Measurements from ENCODE around the gene YEATS2.

Gene YEATS2

DNA sequence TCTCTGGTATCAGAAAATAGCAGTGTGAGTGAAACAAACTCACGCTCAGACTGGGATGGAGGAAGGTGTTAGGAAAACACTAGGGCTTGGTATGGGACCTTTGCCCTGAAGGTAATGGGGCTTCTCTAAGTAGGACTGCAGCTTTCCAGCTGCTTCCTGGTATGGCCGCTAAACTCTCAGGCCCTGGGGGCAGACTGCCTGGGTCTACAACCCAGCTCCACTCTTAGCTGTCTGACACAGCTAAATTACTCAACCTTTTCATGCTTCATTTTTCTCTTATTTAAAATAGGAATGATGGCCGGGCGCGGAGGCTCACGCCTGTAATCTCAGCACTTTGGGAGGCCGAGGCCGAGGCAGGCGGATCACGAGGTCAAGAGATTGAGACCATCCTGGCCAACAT lies 5.2 kb upstream of the YEATS2 start:
- TF ChIP-seq, protein P1, sequence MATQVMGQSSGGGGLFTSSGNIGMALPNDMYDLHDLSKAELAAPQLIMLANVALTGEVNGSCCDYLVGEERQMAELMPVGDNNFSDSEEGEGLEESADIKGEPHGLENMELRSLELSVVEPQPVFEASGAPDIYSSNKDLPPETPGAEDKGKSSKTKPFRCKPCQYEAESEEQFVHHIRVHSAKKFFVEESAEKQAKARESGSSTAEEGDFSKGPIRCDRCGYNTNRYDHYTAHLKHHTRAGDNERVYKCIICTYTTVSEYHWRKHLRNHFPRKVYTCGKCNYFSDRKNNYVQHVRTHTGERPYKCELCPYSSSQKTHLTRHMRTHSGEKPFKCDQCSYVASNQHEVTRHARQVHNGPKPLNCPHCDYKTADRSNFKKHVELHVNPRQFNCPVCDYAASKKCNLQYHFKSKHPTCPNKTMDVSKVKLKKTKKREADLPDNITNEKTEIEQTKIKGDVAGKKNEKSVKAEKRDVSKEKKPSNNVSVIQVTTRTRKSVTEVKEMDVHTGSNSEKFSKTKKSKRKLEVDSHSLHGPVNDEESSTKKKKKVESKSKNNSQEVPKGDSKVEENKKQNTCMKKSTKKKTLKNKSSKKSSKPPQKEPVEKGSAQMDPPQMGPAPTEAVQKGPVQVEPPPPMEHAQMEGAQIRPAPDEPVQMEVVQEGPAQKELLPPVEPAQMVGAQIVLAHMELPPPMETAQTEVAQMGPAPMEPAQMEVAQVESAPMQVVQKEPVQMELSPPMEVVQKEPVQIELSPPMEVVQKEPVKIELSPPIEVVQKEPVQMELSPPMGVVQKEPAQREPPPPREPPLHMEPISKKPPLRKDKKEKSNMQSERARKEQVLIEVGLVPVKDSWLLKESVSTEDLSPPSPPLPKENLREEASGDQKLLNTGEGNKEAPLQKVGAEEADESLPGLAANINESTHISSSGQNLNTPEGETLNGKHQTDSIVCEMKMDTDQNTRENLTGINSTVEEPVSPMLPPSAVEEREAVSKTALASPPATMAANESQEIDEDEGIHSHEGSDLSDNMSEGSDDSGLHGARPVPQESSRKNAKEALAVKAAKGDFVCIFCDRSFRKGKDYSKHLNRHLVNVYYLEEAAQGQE (IDR thresholded peaks at IDR 0.05; ENCODE audit: insufficient read depth in 1 of 2, low read depth in 2 of 2, low read length in 2 of 2), result no peak
- TF ChIP-seq SIN3A (IDR thresholded peaks at IDR 0.05; ENCODE audit: borderline replicate concordance, insufficient read depth, low read length) (no peak), TAF1 (IDR thresholded peaks at IDR 0.05; ENCODE audit: borderline replicate concordance, insufficient read depth, low read length) (no peak), FOXP2 (optimal IDR thresholded peaks at IDR 0.05; ENCODE audit: borderline replicate concordance, extremely low read depth, extremely low read length, insufficient read depth) (no peak), POLR2AphosphoS5 (IDR thresholded peaks at IDR 0.05; ENCODE audit: low read depth, low read length) (no peak)

DNA sequence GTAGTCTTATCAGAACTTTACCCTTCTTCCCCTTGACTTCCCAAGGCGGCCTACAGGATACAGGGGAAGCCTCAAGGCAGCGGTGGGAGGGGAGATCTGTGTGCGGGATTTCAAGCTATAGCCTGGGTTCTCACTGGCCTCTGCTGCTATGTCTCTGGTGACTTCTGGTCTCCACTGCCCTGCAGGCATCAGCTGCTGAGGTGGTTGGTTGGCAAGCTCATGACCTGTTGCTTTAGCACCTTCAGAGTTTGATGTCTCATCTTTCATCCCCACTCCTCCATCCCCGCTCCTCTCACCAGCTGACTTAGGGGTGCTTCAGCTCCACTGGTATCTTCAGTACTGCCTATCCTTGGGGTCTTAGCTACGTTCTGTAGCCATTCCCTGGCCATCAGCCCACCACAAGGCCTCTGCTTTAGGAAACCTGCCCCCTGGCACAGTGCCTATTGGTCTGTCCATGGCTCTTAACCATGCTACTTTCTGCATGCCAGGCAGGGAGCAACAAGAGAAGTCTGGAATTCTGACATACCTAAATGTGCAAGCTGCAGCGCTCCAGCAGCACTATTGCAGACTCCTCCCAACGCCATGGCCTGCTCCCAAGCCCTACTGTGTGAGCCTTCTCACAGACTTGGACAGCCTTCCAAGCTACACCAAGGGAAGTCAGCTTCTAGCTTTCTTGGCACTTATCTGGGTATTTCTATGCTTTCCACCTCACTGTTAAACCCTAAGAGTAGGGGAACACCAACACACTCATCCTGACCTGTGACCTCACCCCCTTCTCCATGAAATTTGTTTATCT lies 1.8 kb upstream of the YEATS2 start:
- TF ChIP-seq POLR2AphosphoS5 (IDR thresholded peaks at IDR 0.05; ENCODE audit: low read depth, low read length), result no peak
- TF ChIP-seq, protein P1 (IDR thresholded peaks at IDR 0.05; ENCODE audit: insufficient read depth in 1 of 2, low read depth in 2 of 2, low read length in 2 of 2), result no peak

DNA sequence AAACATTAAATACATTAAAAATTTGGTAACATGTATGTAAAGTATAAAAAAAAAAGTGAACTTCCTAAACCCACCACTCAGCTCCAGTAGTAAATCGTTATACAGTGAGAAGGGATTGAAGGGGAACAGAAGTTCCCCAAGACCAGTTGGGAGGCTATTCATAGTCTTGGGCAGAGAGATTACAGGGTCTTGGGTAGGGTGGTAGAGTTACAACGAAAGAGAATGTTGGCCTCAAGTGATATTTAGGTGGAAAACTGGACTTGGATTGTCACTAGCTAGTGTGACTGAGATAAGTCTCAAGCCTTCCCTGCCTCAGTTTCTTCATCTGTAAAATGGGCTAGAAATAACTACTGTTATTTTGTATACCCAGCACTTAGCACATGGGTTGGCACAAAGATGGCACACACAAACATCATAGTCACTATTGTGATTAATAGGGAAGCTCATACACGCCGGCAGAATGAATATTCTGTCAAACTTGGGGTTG lies 431 bp upstream of the YEATS2 start:
- TF ChIP-seq TAF1 (IDR thresholded peaks at IDR 0.05; ENCODE audit: borderline replicate concordance, insufficient read depth, low read length) (no peak), POLR2AphosphoS5 (IDR thresholded peaks at IDR 0.05; ENCODE audit: low read depth, low read length) (no peak)

DNA sequence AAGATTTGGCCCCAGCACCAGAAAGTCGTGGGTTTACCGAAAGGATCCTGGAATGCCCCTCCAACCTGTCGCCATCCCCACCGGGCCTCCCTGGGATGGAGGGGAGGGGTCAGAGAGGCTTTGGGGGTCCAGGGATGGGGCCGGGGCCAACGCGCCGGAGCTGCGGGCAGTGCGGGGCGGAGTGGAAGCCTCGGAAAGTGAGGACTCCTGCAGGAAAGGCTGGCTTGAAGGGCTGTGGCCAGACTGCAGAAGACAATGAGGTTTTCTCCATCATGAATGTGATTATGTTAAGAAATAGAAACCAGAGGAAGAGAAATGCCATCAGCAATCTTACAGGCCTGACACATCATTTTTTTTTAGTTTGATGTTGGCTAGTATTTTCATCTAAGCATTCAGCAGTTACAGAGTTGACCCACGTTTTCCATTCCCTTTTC lies 738 bp downstream of the YEATS2 start:
- TF ChIP-seq, protein P1 (IDR thresholded peaks at IDR 0.05; ENCODE audit: insufficient read depth in 1 of 2, low read depth in 2 of 2, low read length in 2 of 2), result no peak
- no peak for TF ChIP-seq POLR2AphosphoS5 (IDR thresholded peaks at IDR 0.05; ENCODE audit: low read depth, low read length)
- TF ChIP-seq TAF1 (IDR thresholded peaks at IDR 0.05; ENCODE audit: borderline replicate concordance, insufficient read depth, low read length), result no peak
- no peak for TF ChIP-seq SIN3A (IDR thresholded peaks at IDR 0.05; ENCODE audit: borderline replicate concordance, insufficient read depth, low read length)
- no peak for TF ChIP-seq FOXP2 (optimal IDR thresholded peaks at IDR 0.05; ENCODE audit: borderline replicate concordance, extremely low read depth, extremely low read length, insufficient read depth)

DNA sequence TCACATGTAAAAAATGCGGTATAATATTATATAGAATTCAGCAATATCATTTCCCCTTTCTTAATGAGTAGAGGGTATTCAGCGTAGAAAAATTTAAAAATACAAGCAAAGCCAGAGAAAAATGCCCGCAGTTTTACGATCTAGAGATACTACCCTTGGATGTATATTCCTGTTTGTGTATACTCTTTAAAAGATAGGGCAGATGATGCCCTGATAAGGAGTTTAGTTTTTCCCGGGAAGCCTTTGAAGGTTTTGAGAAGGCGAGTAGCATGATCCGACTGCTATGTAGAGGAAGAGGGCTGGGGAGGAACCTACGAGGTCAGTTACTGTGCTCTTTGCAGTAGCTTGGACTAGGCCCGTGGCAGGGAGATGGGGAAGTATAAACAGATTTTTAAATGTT lies 1.2 kb downstream of the YEATS2 start:
- no peak for TF ChIP-seq POLR2AphosphoS5 (IDR thresholded peaks at IDR 0.05; ENCODE audit: low read depth, low read length)
- no peak for TF ChIP-seq TAF1 (IDR thresholded peaks at IDR 0.05; ENCODE audit: borderline replicate concordance, insufficient read depth, low read length)
- TF ChIP-seq, protein P1 (IDR thresholded peaks at IDR 0.05; ENCODE audit: insufficient read depth in 1 of 2, low read depth in 2 of 2, low read length in 2 of 2), result no peak
- no peak for TF ChIP-seq FOXP2 (optimal IDR thresholded peaks at IDR 0.05; ENCODE audit: borderline replicate concordance, extremely low read depth, extremely low read length, insufficient read depth)
- TF ChIP-seq SIN3A (IDR thresholded peaks at IDR 0.05; ENCODE audit: borderline replicate concordance, insufficient read depth, low read length), result no peak

Measured in PFSK-1 (cell line).